ENCODE data around the gene DGKG. TPM values are rescaled to one million over a fixed set of nuclear protein-coding genes. Genes with fewer than 3 reads are reported as not detected.

The DGKG gene
- total and polyA plus RNA-seq, 10 of the 15 experiments (the other 5 are each of a cell fraction or from before 2014, with no cell fraction given): 0.39 to 6.2 (median 4.7) TPM

- TF ChIP-seq, protein P1, sequence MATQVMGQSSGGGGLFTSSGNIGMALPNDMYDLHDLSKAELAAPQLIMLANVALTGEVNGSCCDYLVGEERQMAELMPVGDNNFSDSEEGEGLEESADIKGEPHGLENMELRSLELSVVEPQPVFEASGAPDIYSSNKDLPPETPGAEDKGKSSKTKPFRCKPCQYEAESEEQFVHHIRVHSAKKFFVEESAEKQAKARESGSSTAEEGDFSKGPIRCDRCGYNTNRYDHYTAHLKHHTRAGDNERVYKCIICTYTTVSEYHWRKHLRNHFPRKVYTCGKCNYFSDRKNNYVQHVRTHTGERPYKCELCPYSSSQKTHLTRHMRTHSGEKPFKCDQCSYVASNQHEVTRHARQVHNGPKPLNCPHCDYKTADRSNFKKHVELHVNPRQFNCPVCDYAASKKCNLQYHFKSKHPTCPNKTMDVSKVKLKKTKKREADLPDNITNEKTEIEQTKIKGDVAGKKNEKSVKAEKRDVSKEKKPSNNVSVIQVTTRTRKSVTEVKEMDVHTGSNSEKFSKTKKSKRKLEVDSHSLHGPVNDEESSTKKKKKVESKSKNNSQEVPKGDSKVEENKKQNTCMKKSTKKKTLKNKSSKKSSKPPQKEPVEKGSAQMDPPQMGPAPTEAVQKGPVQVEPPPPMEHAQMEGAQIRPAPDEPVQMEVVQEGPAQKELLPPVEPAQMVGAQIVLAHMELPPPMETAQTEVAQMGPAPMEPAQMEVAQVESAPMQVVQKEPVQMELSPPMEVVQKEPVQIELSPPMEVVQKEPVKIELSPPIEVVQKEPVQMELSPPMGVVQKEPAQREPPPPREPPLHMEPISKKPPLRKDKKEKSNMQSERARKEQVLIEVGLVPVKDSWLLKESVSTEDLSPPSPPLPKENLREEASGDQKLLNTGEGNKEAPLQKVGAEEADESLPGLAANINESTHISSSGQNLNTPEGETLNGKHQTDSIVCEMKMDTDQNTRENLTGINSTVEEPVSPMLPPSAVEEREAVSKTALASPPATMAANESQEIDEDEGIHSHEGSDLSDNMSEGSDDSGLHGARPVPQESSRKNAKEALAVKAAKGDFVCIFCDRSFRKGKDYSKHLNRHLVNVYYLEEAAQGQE (IDR thresholded peaks at IDR 0.05; ENCODE audit: low read depth, low read length): no peak; the same call in 1 of the 2 replicates
Observed at GRCh38 chr3:186110975-186111974, 250.8 kb downstream of the DGKG start (continued).

DNA sequence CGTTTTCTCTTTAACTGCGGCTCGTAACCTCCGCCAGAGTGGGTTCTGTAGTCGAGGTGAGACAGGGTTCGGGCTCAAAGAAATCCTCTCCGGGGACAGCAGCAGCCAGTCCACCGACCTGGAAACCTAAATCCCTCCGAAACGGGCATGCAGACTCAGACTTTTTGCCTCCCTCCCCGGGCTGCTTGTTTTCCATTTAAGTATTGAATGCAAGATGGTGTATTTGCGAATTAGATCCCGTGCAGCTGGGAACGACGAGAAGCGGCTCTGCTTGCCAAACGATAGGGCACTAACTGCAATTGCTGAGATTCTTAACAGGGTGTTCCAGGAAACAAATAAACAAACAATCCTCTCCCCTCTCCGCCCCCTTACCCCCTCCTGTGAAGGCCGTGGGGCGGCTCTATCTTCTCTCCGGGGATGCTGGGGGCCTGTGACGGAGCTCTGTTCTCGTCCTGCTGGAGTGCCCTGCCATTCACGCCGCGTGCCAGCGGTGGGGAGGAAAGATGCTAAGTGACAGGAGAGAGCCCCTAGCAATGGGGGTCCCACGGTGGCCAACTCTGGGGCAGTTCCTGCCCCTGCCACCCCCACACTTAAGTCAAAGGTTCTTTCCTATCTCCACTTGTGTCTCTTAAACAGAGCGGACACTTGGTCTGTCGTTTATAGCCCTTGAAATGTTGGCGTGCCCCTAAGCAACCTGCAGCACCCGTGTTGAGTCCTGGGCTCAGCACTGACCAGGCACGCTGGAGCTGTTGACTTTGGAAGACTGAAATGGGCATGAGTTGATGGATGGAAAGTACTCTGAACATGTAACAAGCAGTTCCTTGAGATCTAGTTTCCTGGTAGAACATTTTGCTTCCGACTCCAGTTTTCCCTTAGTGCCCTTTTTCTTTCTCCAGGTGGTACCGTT is 251.9 kb downstream of the DGKG start:
- Histone ChIP-seq H3K36me3 (ENCODE audit: control insufficient read depth in 2 of 2, insufficient read depth in 2 of 2, low read length in 1 of 2) (no peaks in the 10 kb centered on the region), H4K20me1 (ENCODE audit: control insufficient read depth, insufficient read depth) (no peaks in the 10 kb centered on the region), H3K27me3 (replicated peaks in 1 of 2; ENCODE audit: control insufficient read depth in 2 of 2, insufficient read depth in 2 of 2, low read length in 1 of 2) (peaks cover 2 to 15% of the 10 kb centered on the region in 2 experiments; a peak in 3 of 4 replicates), H3K4me2 (ENCODE audit: control insufficient read depth, insufficient read depth) (peak overlapping the region; percentile 98), H3K9ac (ENCODE audit: control insufficient read depth, insufficient read depth, low read length) (peak overlapping the region; percentile 62), H2AFZ (ENCODE audit: control insufficient read depth, low read depth, low read length) (peak overlapping the region; percentile 93), H3K79me2 (ENCODE audit: control insufficient read depth, insufficient read depth, low read length) (no peaks in the 10 kb centered on the region), H3K9me3 (replicated peaks; ENCODE audit: control insufficient read depth, insufficient read depth, low read length) (no peaks in the 10 kb centered on the region; the same call in 2 of the 3 replicates), H3K4me1 (ENCODE audit: control insufficient read depth, insufficient read depth, low read length) (peaks cover 24% of the 10 kb centered on the region), H3K27ac (ENCODE audit: control insufficient read depth, insufficient read depth) (no peak overlapping the region; the same call in 1 of the 2 replicates), H3K4me3 (peak overlapping the region; percentile 79)
- SMC1A ChIA-PET (ENCODE audit: uncharacterized antibody, unreplicated experiment): interaction anchor here (0.7 to 1.9 kb wide), 9 partner anchors 15 to 145 kb away, joined by 3 to 6 read pairs (median 4); no protein-coding TSS in a partner anchor
- RAD21 ChIA-PET (ENCODE audit: unreplicated experiment): interaction anchor here (0.6 to 3.3 kb wide), 8 partner anchors 8 to 426 kb away, joined by 3 to 10 read pairs (median 3); no protein-coding TSS in a partner anchor
- TF ChIP-seq RELA (IDR thresholded peaks at IDR 0.05; ENCODE audit: borderline replicate concordance, partially characterized antibody) (no peak), IKZF2 (IDR thresholded peaks at IDR 0.05) (0 out of 4 replicates have a peak, but pooled peaks of 1 of the 2 experiments have one; percentile 1), PML (IDR thresholded peaks at IDR 0.05; ENCODE audit: low read length) (0 out of 2 replicates have a peak, but pooled peaks have one; percentile 18), ZNF274 (IDR thresholded peaks at IDR 0.05; ENCODE audit: insufficient read depth, insufficient read length) (no peak), E4F1 (IDR thresholded peaks at IDR 0.05; ENCODE audit: borderline replicate concordance, partially characterized antibody) (no peak), POLR2AphosphoS5 (IDR thresholded peaks at IDR 0.05; ENCODE audit: low read length) (no peak), ZNF24 (IDR thresholded peaks at IDR 0.05) (no peak), RUNX3 (IDR thresholded peaks at IDR 0.05; ENCODE audit: low read length) (0 out of 2 replicates have a peak, but pooled peaks have one; percentile 2), MYB (IDR thresholded peaks at IDR 0.05; ENCODE audit: borderline replicate concordance, low read depth, low read length) (no peak)
- DNase-seq (ENCODE audit: low read depth, low spot score) (no peak), ATAC-seq (no peak), FAIRE-seq (no peak)
- in situ Hi-C loops (cut with MboI): no loop called here
- intact Hi-C loops (cut with micrococcal nuclease; ENCODE audit: unreplicated experiment): loop anchor here (5.0 to 10.0 kb wide), 3 partner anchors 42 to 425 kb away; no protein-coding TSS in a partner anchor
- no TSS peak for BruUV-seq (replicated peaks)
- 25% methylated on average over 35 of the region's 35 CpGs for WGBS (ENCODE audit: insufficient coverage, insufficient replicate concordance, low lambda C conversion rate, missing lambda C conversion rate)
- POLR2A ChIA-PET: interaction anchor here (0.7 to 2.0 kb wide), 6 partner anchors 13 to 173 kb away, joined by 3 to 6 read pairs (median 3); partner anchors contain the start of gene TRA2B
- CTCF ChIA-PET: interaction anchor here (0.6 to 2.6 kb wide), 8 partner anchors 36 to 803 kb away, joined by 3 to 13 read pairs (median 3); no protein-coding TSS in a partner anchor
